Keratinocyte (primary cell): ENCODE measurements around the gene ZHX3. TPM values are rescaled to one million over a fixed set of nuclear protein-coding genes. Genes with fewer than 3 reads are reported as not detected.

Experiments
- DNase-seq: peaks from one replicate; pipeline ENCODE4 v3.0.0-alpha.2; 2011; ENCODE audit warnings: low read depth, missing footprints, low spot score
- FAIRE-seq: peaks from 2 replicates; lab custom pipeline; 2011; peaks lifted over from hg19 to GRCh38; lab: Jason Lieb, UNC
- H2AFZ ChIP-seq: 2 replicates; pipeline ENCODE4 v1.6.0; 2012; ENCODE audit warnings: low read length, control low read depth, inconsistent platforms; ENCODE audit not compliant: control insufficient read depth
- H3K27ac ChIP-seq: 2 replicates; pipeline ENCODE4 v1.5.1; 2011; ENCODE audit warnings: low read length; ENCODE audit not compliant: control insufficient read depth, insufficient read depth
- H3K27me3 ChIP-seq: 3 replicates; pipeline ENCODE4 v1.6.0; 2011; ENCODE audit warnings: low read length; ENCODE audit not compliant: control insufficient read depth, insufficient read depth; ENCODE audit errors: extremely low read depth
- H3K36me3 ChIP-seq, 2 experiments: 2 replicates in 1 of 2; 3 replicates in 1 of 2; pipeline ENCODE4 v1.5.1; 2011; ENCODE audit warnings: low read length in 2 of 2, mild to moderate bottlenecking in 1 of 2; ENCODE audit not compliant: control insufficient read depth in 2 of 2, insufficient read depth in 2 of 2; ENCODE audit errors: extremely low read depth in 1 of 2
- H3K4me1 ChIP-seq: 3 replicates; pipeline ENCODE4 v1.5.1; 2011; ENCODE audit warnings: low read length; ENCODE audit not compliant: control insufficient read depth, insufficient read depth; ENCODE audit errors: extremely low read depth
- H3K4me2 ChIP-seq: 3 replicates; pipeline ENCODE4 v1.6.0; 2011; ENCODE audit warnings: low read depth, low read length; ENCODE audit not compliant: control insufficient read depth, insufficient read depth; ENCODE audit errors: extremely low read depth
- H3K4me3 ChIP-seq, 3 experiments: fragments of 200-600 bp in 1 of 3; sonication (generic) in 1 of 3; 2 replicates in 2 of 3; 3 replicates in 1 of 3; pipeline ENCODE4 v1.5.1; 2011 to 2016; ENCODE audit warnings: low read length in 3 of 3, mild to moderate bottlenecking in 3 of 3, control low read depth in 2 of 3, inconsistent platforms in 1 of 3, low read depth in 1 of 3, mixed read lengths in 1 of 3, mixed run types in 1 of 3, moderate library complexity in 1 of 3; ENCODE audit not compliant: control insufficient read depth in 2 of 3, insufficient read depth in 2 of 3; ENCODE audit errors: extremely low read depth in 1 of 3
- H3K79me2 ChIP-seq: 2 replicates; pipeline ENCODE4 v1.6.0; 2012; ENCODE audit warnings: low read length; ENCODE audit not compliant: control insufficient read depth, insufficient read depth
- H3K9ac ChIP-seq: 3 replicates; pipeline ENCODE4 v1.6.0; 2011; ENCODE audit warnings: low read length; ENCODE audit not compliant: control insufficient read depth, insufficient read depth; ENCODE audit errors: extremely low read depth
- H3K9me1 ChIP-seq: 3 replicates; pipeline ENCODE4 v1.6.0; 2011; ENCODE audit warnings: low read length; ENCODE audit not compliant: control insufficient read depth, insufficient read depth; ENCODE audit errors: extremely low read depth
- H3K9me3 ChIP-seq: 2 replicates; pipeline ENCODE4 v1.5.1; 2012; ENCODE audit warnings: low read depth, low read length; ENCODE audit not compliant: control insufficient read depth
- H4K20me1 ChIP-seq: 3 replicates; pipeline ENCODE4 v1.6.0; 2011; ENCODE audit warnings: low read length; ENCODE audit not compliant: control insufficient read depth, insufficient read depth; ENCODE audit errors: extremely low read depth
- CTCF ChIP-seq, 3 experiments: IDR thresholded peaks in 1 of 3; conservative IDR thresholded peaks in 1 of 3; optimal IDR thresholded peaks in 1 of 3; 2 replicates in 2 of 3; 3 replicates in 1 of 3; pipeline versions ENCODE3 to v1.5.1; 2011; ENCODE audit warnings: low read length in 3 of 3, mild to moderate bottlenecking in 3 of 3, moderate library complexity in 2 of 3, control low read depth in 1 of 3, inconsistent platforms in 1 of 3; ENCODE audit not compliant: insufficient read depth in 2 of 3; ENCODE audit errors: extremely low read depth in 1 of 3
- EZH2 ChIP-seq: IDR thresholded peaks from one replicate; pipeline ENCODE4 v1.6.1; 2012; ENCODE audit warnings: inconsistent platforms, mild to moderate bottlenecking, low read length, moderate library complexity
- dilution Hi-C: fragments of 300-500 bp; cut with MboI; formaldehyde crosslinking; loops from one replicate; pipeline ENCODE4 v1.7.0; 2020; ENCODE audit warnings: low sequenced_read_pairs; ENCODE audit not compliant: extremely low pct_ligation_motif_present
- polyA plus RNA-seq, 5 experiments: library from polyadenylated mRNA; depleted of rRNA in 3 of 5; stranded (reverse) in 3 of 5; stranded (forward) in 1 of 5; unstranded in 1 of 5; fragments of >200 nt; gene quantifications; 1 replicate in 1 of 5; 2 replicates in 3 of 5; 3 replicates in 1 of 5; pipeline versions ENCODE4 v1.2.1 to v1.2.3, GENCODE V29; 2011 to 2012; ENCODE audit warnings: missing spikeins in 2 of 5, low read depth in 1 of 5, low replicate concordance in 1 of 5

ZHX3 gene
- polyA plus RNA-seq, 1 donor (not counting 4 experiments of a cell fraction or from before 2014, with no cell fraction given): 16.5 TPM

GRCh38 chr20:41258474-41258873 lies 59.1 kb downstream of the ZHX3 start:
- Histone ChIP-seq H3K4me3 (no peak overlapping the region), H3K36me3 (no peaks in the 10 kb centered on the region), H3K4me1 (peaks cover 6% of the 10 kb centered on the region), H3K9ac (no peak overlapping the region), H3K4me2 (no peak overlapping the region), H3K79me2 (no peaks in the 10 kb centered on the region), H3K27me3 (no peaks in the 10 kb centered on the region), H3K27ac (no peak overlapping the region), H3K9me1 (no peaks in the 10 kb centered on the region), H3K9me3 (no peaks in the 10 kb centered on the region), H4K20me1 (no peaks in the 10 kb centered on the region), H2AFZ (no peak overlapping the region)
- no peak for FAIRE-seq
- no peak for DNase-seq
- TF ChIP-seq EZH2: no peak
- TF ChIP-seq CTCF (optimal IDR thresholded peaks at IDR 0.05 in 1 of 3, IDR thresholded peaks at IDR 0.05 in 1 of 3, conservative IDR thresholded peaks at IDR 0.05 in 1 of 3; ENCODE audit: extremely low read depth in 1 of 3, insufficient read depth in 2 of 3, low read length in 3 of 3): no peak
- dilution Hi-C loops: no loop called here

- Histone ChIP-seq H3K79me2 (no peaks in the 10 kb centered on the region), H3K36me3 (no peaks in the 10 kb centered on the region), H3K27ac (no peak overlapping the region)
Observed at GRCh38 chr20:41256516-41256915, 61.0 kb downstream of the ZHX3 start.

More at GRCh38 chr20:41256516-41256915, 61.0 kb downstream of the ZHX3 start:
- Histone ChIP-seq H3K9me1 (no peaks in the 10 kb centered on the region), H3K27me3 (no peaks in the 10 kb centered on the region), H3K9me3 (no peaks in the 10 kb centered on the region), H3K4me3 (no peak overlapping the region), H3K4me1 (no peaks in the 10 kb centered on the region), H2AFZ (no peak overlapping the region), H3K4me2 (no peak overlapping the region), H4K20me1 (no peaks in the 10 kb centered on the region), H3K9ac (no peak overlapping the region)
- dilution Hi-C loops: no loop called here
- FAIRE-seq: no peak
- no peak for DNase-seq
- no peak for TF ChIP-seq CTCF (optimal IDR thresholded peaks at IDR 0.05 in 1 of 3, IDR thresholded peaks at IDR 0.05 in 1 of 3, conservative IDR thresholded peaks at IDR 0.05 in 1 of 3; ENCODE audit: extremely low read depth in 1 of 3, insufficient read depth in 2 of 3, low read length in 3 of 3)
- TF ChIP-seq EZH2: no peak
